A549 treated with AZD9567 at 1 μM for 4 hours (cell line): Measurements from ENCODE around the gene IL22RA1. TPM values are rescaled to one million over a fixed set of nuclear protein-coding genes. Genes with fewer than 3 reads are reported as not detected.

ENCODE experiments used
- total RNA-seq: library from RNA; stranded (reverse); fragments of 200-300 nt; extraction: Qiagen RNA extraction; gene quantifications from 5 replicates; pipeline ENCODE4 v1.2.3, GENCODE V29; 2022; ENCODE audit not compliant: insufficient read depth

The IL22RA1 gene
- 4.8 to 8.6 TPM (median 5.7 TPM) in 5 replicates for total RNA-seq

DNA sequence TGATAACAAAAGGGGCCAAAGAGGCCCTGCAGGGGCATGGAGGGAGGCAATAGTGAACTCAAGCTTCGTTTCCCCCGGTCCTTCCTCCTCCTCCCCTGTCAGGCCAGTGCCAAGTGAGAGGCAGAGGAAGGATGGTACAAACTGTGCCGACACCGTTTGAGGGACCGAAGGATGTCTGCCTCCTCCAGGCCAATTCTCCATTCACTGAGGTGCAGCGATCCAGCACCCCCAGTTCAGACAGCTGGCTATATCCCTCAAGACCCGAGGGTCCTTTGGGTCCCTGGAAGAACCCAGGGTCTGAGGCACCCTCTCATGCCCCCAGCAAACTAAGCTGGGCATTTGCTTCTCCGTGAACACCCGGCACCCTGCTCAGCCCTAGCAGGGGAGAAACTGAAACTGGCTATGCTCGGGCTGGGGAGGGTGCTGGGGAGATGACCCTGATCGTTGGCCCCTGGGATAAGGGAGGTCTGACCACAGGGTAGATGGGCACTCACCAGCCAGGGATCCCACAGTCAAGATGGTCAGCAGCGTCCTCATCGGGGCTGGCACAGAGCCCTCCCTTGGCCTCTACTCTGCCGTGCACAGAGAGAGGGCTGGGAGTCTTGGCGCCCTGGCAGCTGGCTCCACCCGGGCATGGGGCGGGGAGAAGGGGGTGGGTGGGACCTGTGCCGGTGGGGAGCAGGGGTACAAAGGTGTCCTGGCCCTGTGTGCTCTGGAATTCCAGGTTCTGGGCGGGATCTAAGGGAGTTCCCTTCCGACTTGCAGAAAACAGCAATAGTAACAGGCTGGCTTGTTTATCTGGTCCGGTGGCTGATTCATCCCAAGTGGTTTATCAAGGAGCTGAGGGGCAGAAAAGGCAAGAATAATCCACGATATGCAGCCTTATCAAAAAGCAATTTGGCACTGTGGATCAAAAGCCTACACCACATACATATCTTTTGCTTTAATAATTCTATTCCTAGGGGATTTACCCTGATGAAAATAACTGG lies at the start of gene IL22RA1:
TSS of gene IL22RA1 (minus strand) at position 595 of the 989 bp plus-strand sequence. CDS start at position 537, 58 bp downstream.

GRCh38 chr1:24186993-24187790 lies 44.3 kb upstream of the IL22RA1 start, which contains the start of gene IFNLR1:
Gene IFNLR1, minus strand, starts transcription at chr1:24187289. Its CDS starts 41 bp downstream, at chr1:24187248.

DNA sequence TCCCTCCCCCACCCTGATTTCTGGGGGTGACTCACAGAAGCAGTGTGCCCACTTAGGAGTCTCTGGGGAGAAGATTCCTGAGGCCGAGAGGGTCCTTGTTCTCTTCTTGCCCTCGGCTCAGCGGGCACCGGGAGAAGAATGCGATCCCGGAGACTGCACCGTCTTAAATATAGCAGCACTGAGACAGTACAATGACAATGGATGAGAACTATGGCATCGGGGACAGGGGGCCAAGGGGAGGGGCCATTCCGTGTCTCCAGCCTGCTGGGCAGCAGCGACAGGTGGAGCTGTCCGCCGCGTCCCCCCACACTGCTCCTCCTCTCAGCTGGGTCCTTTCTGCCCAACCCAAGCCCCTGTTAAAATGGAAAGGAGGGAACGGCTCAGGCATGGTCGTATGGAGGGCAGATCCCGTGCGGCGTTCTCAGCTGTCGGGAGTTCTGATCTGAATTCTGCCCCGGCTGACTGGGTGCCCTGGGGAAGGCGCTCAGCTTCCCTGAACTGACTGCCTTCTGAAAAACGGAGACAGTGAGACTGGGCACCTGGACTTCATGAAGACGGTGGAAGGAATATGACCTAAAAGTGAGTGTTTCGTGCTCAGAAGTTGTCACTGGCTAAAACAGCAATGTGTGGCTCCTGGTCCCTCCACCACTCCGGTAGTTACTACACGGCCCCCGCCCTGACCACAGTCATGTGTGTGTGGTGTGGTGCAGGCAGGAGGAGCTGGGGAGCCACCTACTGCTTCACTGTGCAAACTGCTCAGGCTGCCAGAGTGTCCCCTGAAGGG lies 30.8 kb downstream of the IL22RA1 start, which contains the start of gene MYOM3:
TSS of gene MYOM3 (minus strand) at position 140 of the 784 bp plus-strand sequence. CDS start 3,499 bp downstream, outside the sequence.

Other genes starting within 250 kb of the IL22RA1 start
- gene CNR2, start 229.8 kb downstream of the IL22RA1 start, total RNA-seq: not detected in 5 replicates
- gene PNRC2, start 183.3 kb downstream of the IL22RA1 start, total RNA-seq: 26.4 to 64.3 TPM (median 36.8 TPM) in 5 replicates
- gene SRSF10, start 162.8 kb downstream of the IL22RA1 start, total RNA-seq: 78.8 to 95.3 TPM (median 91.0 TPM) in 5 replicates
- 5.2 to 5.9 TPM (median 5.8 TPM) in 5 replicates for gene MYOM3, start 31.0 kb downstream of the IL22RA1 start, total RNA-seq
- 0.60 to 1.3 TPM (median 0.75 TPM) in 4 of 5 replicates, not detected in the other for gene IFNLR1, start 44.1 kb upstream of the IL22RA1 start, total RNA-seq
- gene GRHL3, start 176.2 kb upstream of the IL22RA1 start, total RNA-seq: 0.39 to 0.57 TPM (median 0.50 TPM) in 4 of 5 replicates, not detected in the other